ENCODE results near the gene CLK1.
A peak's percentile ranks its signal among the peaks of the same experiment; 100 is the strongest.

The CLK1 gene

GRCh38 chr2:200863782-200864175 is 679 bp downstream of the CLK1 start:
- Histone ChIP-seq H3K4me3 (peak overlapping the region; percentile 87), H3K27ac (peak overlapping the region; percentile 98 to 100)
- no peak for TF ChIP-seq CTCF (IDR thresholded peaks at IDR 0.05)
- no peak for DNase-seq (ENCODE audit: low spot score)

- peak overlapping the region; percentile 87 for H3K4me3 ChIP-seq
- no peak for DNase-seq (ENCODE audit: low spot score)
- no peak for TF ChIP-seq CTCF (IDR thresholded peaks at IDR 0.05)
- H3K27ac ChIP-seq: peak overlapping the region; percentile 98 to 100
Measured at GRCh38 chr2:200862532-200863000, 1.9 kb downstream of the CLK1 start.

GRCh38 chr2:200861617-200862155 is 2.8 kb downstream of the CLK1 start:
- peak overlapping the region; percentile 87 for H3K4me3 ChIP-seq
- DNase-seq (ENCODE audit: low spot score): no peak
- no peak for TF ChIP-seq CTCF (IDR thresholded peaks at IDR 0.05)
- peak overlapping the region; percentile 98 to 100 for H3K27ac ChIP-seq

DNA sequence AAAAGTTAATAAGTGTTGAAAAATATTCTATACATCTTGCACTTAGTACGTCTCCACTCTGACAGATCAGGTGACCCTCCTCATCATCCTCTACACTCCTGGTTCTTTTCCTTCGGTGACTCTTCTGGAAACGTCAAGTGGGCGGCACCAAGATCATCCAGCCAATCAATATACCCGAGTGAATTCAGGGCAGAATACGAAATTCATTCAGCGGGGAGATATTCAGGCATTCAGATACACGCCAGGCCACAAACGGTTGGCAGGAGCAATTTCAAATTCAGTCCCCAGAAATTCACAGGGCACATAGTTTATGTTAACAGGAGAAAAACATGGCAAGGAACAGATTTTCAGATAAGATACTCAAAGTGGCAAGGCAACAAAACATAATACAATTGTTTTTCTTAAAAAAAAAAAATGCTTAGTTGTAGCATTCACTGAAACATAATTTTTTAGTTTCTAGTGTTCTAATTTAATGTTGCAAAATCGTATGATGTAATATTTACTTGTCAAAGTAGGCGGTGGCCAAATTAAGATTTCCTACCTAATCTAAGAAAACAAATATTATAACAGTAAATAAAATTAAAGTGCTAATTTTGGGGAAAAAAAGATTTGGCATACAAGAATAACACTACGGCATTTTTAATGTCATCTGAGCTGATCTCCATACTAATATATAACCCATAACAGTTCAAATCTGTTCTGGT is 4.2 kb downstream of the CLK1 start:
- peak overlapping the region; percentile 87 for H3K4me3 ChIP-seq
- no peak for DNase-seq (ENCODE audit: low spot score)
- no peak for TF ChIP-seq CTCF (IDR thresholded peaks at IDR 0.05)
- peak overlapping the region; percentile 35 to 41 for H3K27ac ChIP-seq

DNA sequence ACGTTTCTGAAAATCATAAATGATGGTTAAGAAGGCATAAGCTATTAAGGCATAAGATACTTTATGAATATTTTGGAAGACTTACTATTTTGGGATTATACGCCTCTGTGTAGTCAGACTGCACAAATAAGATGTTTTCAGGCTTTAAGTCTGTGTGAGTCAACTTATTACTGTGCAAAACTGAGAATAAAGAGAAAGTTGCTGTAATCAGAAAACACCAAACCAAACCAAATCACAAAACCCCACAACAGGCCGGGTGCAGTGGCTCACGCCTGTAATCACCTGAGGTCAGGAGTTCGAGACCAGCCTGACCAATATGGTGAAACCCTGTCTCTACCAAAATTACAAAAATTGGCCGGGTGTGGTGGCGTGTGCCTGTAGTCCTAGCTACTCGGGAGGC is 7.7 kb downstream of the CLK1 start:
- H3K27ac ChIP-seq: no peak overlapping the region
- DNase-seq (ENCODE audit: low spot score): no peak
- no peak for TF ChIP-seq CTCF (IDR thresholded peaks at IDR 0.05)
- no peak overlapping the region for H3K4me3 ChIP-seq

- no peak for DNase-seq (ENCODE audit: low spot score)
- no peak overlapping the region for H3K27ac ChIP-seq
- H3K4me3 ChIP-seq: no peak overlapping the region
- no peak for TF ChIP-seq CTCF (IDR thresholded peaks at IDR 0.05)
Measured at GRCh38 chr2:200852605-200853004, 11.9 kb downstream of the CLK1 start.
